KMS-11 (cell line): ENCODE data around the gene PLA2G4F.

Experiments
- H2AFZ ChIP-seq: fragments of 200-600 bp; sonication (generic); 2 replicates; pipeline ENCODE4 v1.6.1; 2016; ENCODE audit warnings: antibody characterized with exemption, mixed run types, low read depth
- H3K27ac ChIP-seq: fragments of 200-600 bp; sonication (generic); 2 replicates; pipeline ENCODE4 v1.6.1; 2016; ENCODE audit warnings: mild to moderate bottlenecking, mixed run types
- H3K27me3 ChIP-seq: fragments of 200-600 bp; sonication (generic); 2 replicates; pipeline ENCODE4 v1.6.1; 2017; ENCODE audit warnings: mild to moderate bottlenecking, low read depth, mixed run types, moderate library complexity; ENCODE audit not compliant: insufficient read depth
- H3K36me3 ChIP-seq: fragments of 200-600 bp; sonication (generic); 2 replicates; pipeline ENCODE4 v1.6.1; 2017; ENCODE audit warnings: mild to moderate bottlenecking, mixed run types; ENCODE audit not compliant: insufficient read depth
- H3K4me1 ChIP-seq: fragments of 200-600 bp; sonication (generic); 2 replicates; pipeline ENCODE4 v1.6.1; 2016; ENCODE audit warnings: mild to moderate bottlenecking, low read depth, mixed run types; ENCODE audit not compliant: poor library complexity, severe bottlenecking
- H3K4me2 ChIP-seq: fragments of 200-600 bp; sonication (generic); 2 replicates; pipeline ENCODE4 v1.7.0; 2016; ENCODE audit warnings: mild to moderate bottlenecking, mixed run types
- H3K4me3 ChIP-seq: fragments of 200-600 bp; sonication (generic); IDR thresholded peaks from 2 replicates; pipeline ENCODE4 v1.6.1; 2017; ENCODE audit warnings: low read depth, low read length, mixed read lengths; ENCODE audit not compliant: insufficient read depth
- H3K79me2 ChIP-seq: fragments of 200-600 bp; sonication (generic); 2 replicates; pipeline ENCODE4 v1.6.1; 2016; ENCODE audit warnings: low read depth, mixed run types; ENCODE audit not compliant: insufficient read depth
- H3K9ac ChIP-seq: fragments of 200-600 bp; sonication (generic); 2 replicates; pipeline ENCODE4 v1.6.1; 2016; ENCODE audit warnings: mild to moderate bottlenecking, mixed run types
- H4K20me1 ChIP-seq: fragments of 200-600 bp; sonication (generic); 2 replicates; pipeline ENCODE4 v1.6.1; 2016; ENCODE audit warnings: mild to moderate bottlenecking, mixed run types; ENCODE audit not compliant: insufficient read depth
- CTCF ChIP-seq: fragments of 200-600 bp; sonication (generic); conservative IDR thresholded peaks from 2 replicates; pipeline ENCODE4 v1.6.1; 2017; ENCODE audit warnings: low read depth, mild to moderate bottlenecking, antibody characterized with exemption, low read length, moderate library complexity, mixed read lengths

Gene PLA2G4F

GRCh38 chr15:42153874-42154211 lies 2.6 kb downstream of the PLA2G4F start:
- no peak overlapping the region for H3K27ac ChIP-seq
- H4K20me1 ChIP-seq, result no peaks in the 10 kb centered on the region
- no peaks in the 10 kb centered on the region for H3K79me2 ChIP-seq
- no peak overlapping the region for H3K4me3 ChIP-seq
- H3K36me3 ChIP-seq, result no peaks in the 10 kb centered on the region
- no peaks in the 10 kb centered on the region for H3K4me1 ChIP-seq
- H3K4me2 ChIP-seq, result no peak overlapping the region
- no peaks in the 10 kb centered on the region for H3K27me3 ChIP-seq
- H3K9ac ChIP-seq, result no peak overlapping the region
- no peak overlapping the region for H2AFZ ChIP-seq
- TF ChIP-seq CTCF, result no peak

DNA sequence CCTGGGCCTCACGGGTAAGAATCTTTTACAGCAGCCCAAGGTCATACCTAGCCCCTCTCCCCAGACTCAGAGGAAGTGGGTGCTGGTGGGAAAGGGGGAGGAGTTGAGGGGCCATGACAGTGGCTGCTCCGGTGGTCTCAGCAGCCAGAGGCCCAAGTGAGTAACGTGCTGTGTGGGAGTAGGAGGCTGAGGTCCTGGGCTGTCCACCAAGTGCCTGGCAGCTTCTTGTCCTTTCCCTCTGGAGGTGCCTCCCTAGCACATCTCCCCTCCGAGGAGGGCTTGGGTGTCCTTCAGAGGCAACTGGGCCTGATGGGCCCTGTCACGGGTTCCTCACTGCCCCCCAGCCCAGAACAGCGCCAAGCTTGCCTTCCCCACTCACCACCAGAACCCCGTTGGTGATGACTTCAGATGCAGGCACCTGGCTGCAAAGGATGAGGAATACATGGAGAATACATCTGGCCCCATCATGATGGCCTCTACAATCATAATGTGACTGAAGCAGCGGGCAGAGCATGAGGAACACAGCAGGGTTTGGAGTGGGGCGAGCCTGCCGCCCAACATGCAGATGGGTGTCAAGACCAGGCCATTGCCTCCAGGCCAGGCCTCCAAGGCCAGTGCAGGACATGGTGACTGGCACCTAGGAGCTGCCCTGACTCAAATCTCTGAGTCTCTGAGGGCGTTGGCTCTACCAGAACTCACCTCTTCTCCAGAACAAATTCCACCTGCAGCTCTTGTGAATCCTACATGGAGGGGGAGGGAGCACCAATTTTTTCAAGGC lies 3.3 kb downstream of the PLA2G4F start:
- H2AFZ ChIP-seq, result no peak overlapping the region
- H3K4me2 ChIP-seq, result no peak overlapping the region
- no peak overlapping the region for H3K9ac ChIP-seq
- H3K27ac ChIP-seq, result no peak overlapping the region
- H3K4me1 ChIP-seq, result no peaks in the 10 kb centered on the region
- H3K79me2 ChIP-seq, result no peaks in the 10 kb centered on the region
- no peaks in the 10 kb centered on the region for H4K20me1 ChIP-seq
- TF ChIP-seq CTCF, result no peak
- no peak overlapping the region for H3K4me3 ChIP-seq
- H3K36me3 ChIP-seq, result no peaks in the 10 kb centered on the region
- no peaks in the 10 kb centered on the region for H3K27me3 ChIP-seq

GRCh38 chr15:42152196-42152920 lies 4.1 kb downstream of the PLA2G4F start:
- H3K79me2 ChIP-seq, result no peaks in the 10 kb centered on the region
- no peak overlapping the region for H2AFZ ChIP-seq
- no peaks in the 10 kb centered on the region for H3K36me3 ChIP-seq

GRCh38 chr15:42151736-42152135 lies 4.7 kb downstream of the PLA2G4F start:
- Histone ChIP-seq H3K4me1 (no peaks in the 10 kb centered on the region), H2AFZ (no peak overlapping the region), H3K79me2 (no peaks in the 10 kb centered on the region), H3K27me3 (no peaks in the 10 kb centered on the region), H3K4me3 (no peak overlapping the region), H4K20me1 (no peaks in the 10 kb centered on the region), H3K4me2 (no peak overlapping the region), H3K9ac (no peak overlapping the region), H3K27ac (no peak overlapping the region), H3K36me3 (no peaks in the 10 kb centered on the region)
- TF ChIP-seq CTCF, result no peak

More at GRCh38 chr15:42152196-42152920, 4.1 kb downstream of the PLA2G4F start:
- H3K9ac ChIP-seq, result no peak overlapping the region
- H3K4me1 ChIP-seq, result no peaks in the 10 kb centered on the region
- H4K20me1 ChIP-seq, result no peaks in the 10 kb centered on the region
- H3K4me2 ChIP-seq, result no peak overlapping the region
- no peaks in the 10 kb centered on the region for H3K27me3 ChIP-seq
- no peak for TF ChIP-seq CTCF
- no peak overlapping the region for H3K27ac ChIP-seq
- no peak overlapping the region for H3K4me3 ChIP-seq
